HG03060 (cell line): ENCODE results near the gene AKAP7.

Experiments used
- ATAC-seq: cut with Tn5 transposase; IDR thresholded peaks from one replicate; pipeline ENCODE4 v1.9.1; 2021; ENCODE audit warnings: low read depth, moderate number of reproducible peaks; ENCODE audit not compliant: unreplicated experiment

The AKAP7 gene

GRCh38 chr6:131197716-131198115 is 62.4 kb downstream of the AKAP7 start:
- no peak for ATAC-seq

- peak; percentile 99 for ATAC-seq
Measured at GRCh38 chr6:131199568-131200272, 64.5 kb downstream of the AKAP7 start.

- ATAC-seq = no peak
Measured at GRCh38 chr6:131205481-131206244, 70.4 kb downstream of the AKAP7 start.

- ATAC-seq = no peak
Measured at GRCh38 chr6:131206463-131207251, 71.4 kb downstream of the AKAP7 start.

GRCh38 chr6:131208787-131209186 is 73.5 kb downstream of the AKAP7 start:
- ATAC-seq = no peak

- no peak for ATAC-seq
Measured at GRCh38 chr6:131210469-131210868, 75.2 kb downstream of the AKAP7 start.

- ATAC-seq = no peak
Measured at GRCh38 chr6:131212024-131212423, 76.8 kb downstream of the AKAP7 start.

- ATAC-seq = no peak
Measured at GRCh38 chr6:131212913-131213312, 77.6 kb downstream of the AKAP7 start.

- ATAC-seq = no peak
Measured at GRCh38 chr6:131213501-131213990, 78.3 kb downstream of the AKAP7 start.

GRCh38 chr6:131215219-131215618 is 80.0 kb downstream of the AKAP7 start:
- no peak for ATAC-seq

- no peak for ATAC-seq
Measured at GRCh38 chr6:131216246-131216645, 81.0 kb downstream of the AKAP7 start.

- ATAC-seq = no peak
Measured at GRCh38 chr6:131222773-131223172, 87.5 kb downstream of the AKAP7 start.

GRCh38 chr6:131223416-131223815 is 88.1 kb downstream of the AKAP7 start:
- ATAC-seq = no peak

- no peak for ATAC-seq
Measured at GRCh38 chr6:131225127-131225526, 89.9 kb downstream of the AKAP7 start.

- ATAC-seq = no peak
Measured at GRCh38 chr6:131225959-131226358, 90.7 kb downstream of the AKAP7 start.

- ATAC-seq = no peak
Measured at GRCh38 chr6:131226459-131227157, 91.3 kb downstream of the AKAP7 start.

GRCh38 chr6:131227158-131227543 is 91.9 kb downstream of the AKAP7 start:
- no peak for ATAC-seq

GRCh38 chr6:131231103-131231502 is 95.8 kb downstream of the AKAP7 start:
- no peak for ATAC-seq

- no peak for ATAC-seq
Measured at GRCh38 chr6:131231891-131232290, 96.6 kb downstream of the AKAP7 start.

GRCh38 chr6:131244942-131245341 is 109.7 kb downstream of the AKAP7 start:
- ATAC-seq = no peak
